ENCODE measurements around the gene GLT1D1. TPM values are rescaled to one million over a fixed set of nuclear protein-coding genes. Genes with fewer than 3 reads are reported as not detected.

GLT1D1 gene
- total RNA-seq, 1 donor from 2014 or later, result 0.44 TPM

DNA sequence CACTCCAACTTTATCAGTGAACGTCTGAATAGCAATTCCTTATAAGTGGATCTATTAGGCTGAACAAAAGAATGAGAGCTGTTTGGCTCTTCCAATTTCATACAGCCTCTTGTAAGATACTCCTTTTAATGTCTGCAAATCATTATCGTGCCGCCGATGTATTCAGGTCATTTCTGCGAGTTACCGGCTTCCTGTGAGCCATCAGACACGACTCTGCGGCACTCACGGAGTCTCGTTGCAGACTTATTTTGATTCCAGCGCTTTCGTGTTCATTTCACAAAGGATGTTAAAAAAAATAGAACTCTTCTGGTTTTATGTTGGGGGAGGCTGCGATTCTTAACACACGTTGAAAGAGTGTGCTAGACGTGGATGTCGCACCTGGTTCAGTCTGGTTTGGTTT is 106.6 kb downstream of the GLT1D1 start:
- no peaks in the 10 kb centered on the region for H3K4me1 Mint-ChIP-seq (ENCODE audit: unreplicated experiment)
- H3K36me3 Mint-ChIP-seq (ENCODE audit: low read depth, unreplicated experiment), result peaks cover 10% of the 10 kb centered on the region
- peaks cover 18% of the 10 kb centered on the region for H3K9me3 Mint-ChIP-seq (ENCODE audit: unreplicated experiment)
- DNase-seq (ENCODE audit: low spot score), result no peak
- peaks cover 3% of the 10 kb centered on the region for H3K27me3 Mint-ChIP-seq (ENCODE audit: unreplicated experiment)
- no peak overlapping the region for H3K4me3 Mint-ChIP-seq (ENCODE audit: unreplicated experiment)
- H3K27ac Mint-ChIP-seq (ENCODE audit: unreplicated experiment), result no peak overlapping the region
- TF ChIP-seq, protein P1, sequence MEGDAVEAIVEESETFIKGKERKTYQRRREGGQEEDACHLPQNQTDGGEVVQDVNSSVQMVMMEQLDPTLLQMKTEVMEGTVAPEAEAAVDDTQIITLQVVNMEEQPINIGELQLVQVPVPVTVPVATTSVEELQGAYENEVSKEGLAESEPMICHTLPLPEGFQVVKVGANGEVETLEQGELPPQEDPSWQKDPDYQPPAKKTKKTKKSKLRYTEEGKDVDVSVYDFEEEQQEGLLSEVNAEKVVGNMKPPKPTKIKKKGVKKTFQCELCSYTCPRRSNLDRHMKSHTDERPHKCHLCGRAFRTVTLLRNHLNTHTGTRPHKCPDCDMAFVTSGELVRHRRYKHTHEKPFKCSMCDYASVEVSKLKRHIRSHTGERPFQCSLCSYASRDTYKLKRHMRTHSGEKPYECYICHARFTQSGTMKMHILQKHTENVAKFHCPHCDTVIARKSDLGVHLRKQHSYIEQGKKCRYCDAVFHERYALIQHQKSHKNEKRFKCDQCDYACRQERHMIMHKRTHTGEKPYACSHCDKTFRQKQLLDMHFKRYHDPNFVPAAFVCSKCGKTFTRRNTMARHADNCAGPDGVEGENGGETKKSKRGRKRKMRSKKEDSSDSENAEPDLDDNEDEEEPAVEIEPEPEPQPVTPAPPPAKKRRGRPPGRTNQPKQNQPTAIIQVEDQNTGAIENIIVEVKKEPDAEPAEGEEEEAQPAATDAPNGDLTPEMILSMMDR (IDR thresholded peaks at IDR 0.05; ENCODE audit: unreplicated experiment), result no peak

DNA sequence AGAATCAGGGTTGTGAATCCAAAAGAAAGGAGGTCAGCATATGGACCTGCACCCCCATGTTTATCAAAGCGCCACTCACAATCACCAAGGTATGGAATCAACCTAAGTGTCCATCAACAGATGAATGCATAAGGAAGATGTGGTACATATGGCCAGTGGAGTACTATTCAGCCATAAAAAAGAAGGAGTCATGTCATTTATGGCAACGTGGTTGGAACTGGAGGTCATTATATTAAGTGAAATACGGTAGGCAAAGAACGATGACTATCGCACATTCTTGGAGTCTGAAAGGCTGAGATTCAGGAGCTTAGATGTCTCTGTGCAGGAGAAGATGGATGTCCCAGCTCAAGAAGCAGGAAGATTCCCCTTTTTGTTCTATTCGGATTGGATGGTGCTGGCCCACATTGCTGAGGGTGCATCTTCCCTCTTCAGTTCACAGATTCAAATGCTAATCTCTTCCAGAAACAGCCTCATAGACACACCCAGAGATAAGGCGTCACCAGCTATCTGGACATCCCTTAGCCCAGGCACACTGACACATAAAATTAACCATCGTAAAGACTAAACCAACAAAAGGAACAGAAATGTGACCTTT is 108.1 kb downstream of the GLT1D1 start:
- no peaks in the 10 kb centered on the region for H3K4me1 Mint-ChIP-seq (ENCODE audit: unreplicated experiment)
- H3K9me3 Mint-ChIP-seq (ENCODE audit: unreplicated experiment), result peaks cover 20% of the 10 kb centered on the region
- TF ChIP-seq, protein P1 (IDR thresholded peaks at IDR 0.05; ENCODE audit: unreplicated experiment), result no peak
- H3K36me3 Mint-ChIP-seq (ENCODE audit: low read depth, unreplicated experiment), result peaks cover 11% of the 10 kb centered on the region
- DNase-seq (ENCODE audit: low spot score), result no peak
- no peak overlapping the region for H3K4me3 Mint-ChIP-seq (ENCODE audit: unreplicated experiment)
- H3K27me3 Mint-ChIP-seq (ENCODE audit: unreplicated experiment), result peaks cover 7% of the 10 kb centered on the region
- H3K27ac Mint-ChIP-seq (ENCODE audit: unreplicated experiment), result no peak overlapping the region

DNA sequence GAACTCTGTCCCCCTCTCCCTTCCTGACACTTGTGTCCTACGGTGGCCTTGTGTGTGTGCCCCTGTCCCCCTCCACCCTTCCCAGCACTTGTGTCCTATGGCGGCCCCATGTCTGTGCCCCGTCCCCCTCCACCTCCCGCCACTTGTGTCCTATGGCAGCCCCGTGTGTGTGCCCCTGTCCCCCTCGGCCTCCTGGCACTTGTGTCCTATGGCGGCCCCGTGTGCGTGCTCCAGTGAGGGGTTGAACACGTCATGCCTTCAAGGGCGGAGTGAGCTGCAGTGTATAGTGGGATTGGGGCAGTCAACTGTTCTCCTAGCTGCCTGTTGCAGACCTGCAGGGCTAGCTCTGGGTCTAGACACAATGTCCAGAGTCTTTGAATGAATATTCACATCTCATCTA is 108.7 kb downstream of the GLT1D1 start:
- peaks cover 11% of the 10 kb centered on the region for H3K36me3 Mint-ChIP-seq (ENCODE audit: low read depth, unreplicated experiment)
- peaks cover 20% of the 10 kb centered on the region for H3K9me3 Mint-ChIP-seq (ENCODE audit: unreplicated experiment)
- no peaks in the 10 kb centered on the region for H3K4me1 Mint-ChIP-seq (ENCODE audit: unreplicated experiment)
- no peak for DNase-seq (ENCODE audit: low spot score)
- H3K4me3 Mint-ChIP-seq (ENCODE audit: unreplicated experiment), result no peak overlapping the region
- no peak overlapping the region for H3K27ac Mint-ChIP-seq (ENCODE audit: unreplicated experiment)
- H3K27me3 Mint-ChIP-seq (ENCODE audit: unreplicated experiment), result peaks cover 8% of the 10 kb centered on the region
- TF ChIP-seq, protein P1 (IDR thresholded peaks at IDR 0.05; ENCODE audit: unreplicated experiment), result no peak

DNA sequence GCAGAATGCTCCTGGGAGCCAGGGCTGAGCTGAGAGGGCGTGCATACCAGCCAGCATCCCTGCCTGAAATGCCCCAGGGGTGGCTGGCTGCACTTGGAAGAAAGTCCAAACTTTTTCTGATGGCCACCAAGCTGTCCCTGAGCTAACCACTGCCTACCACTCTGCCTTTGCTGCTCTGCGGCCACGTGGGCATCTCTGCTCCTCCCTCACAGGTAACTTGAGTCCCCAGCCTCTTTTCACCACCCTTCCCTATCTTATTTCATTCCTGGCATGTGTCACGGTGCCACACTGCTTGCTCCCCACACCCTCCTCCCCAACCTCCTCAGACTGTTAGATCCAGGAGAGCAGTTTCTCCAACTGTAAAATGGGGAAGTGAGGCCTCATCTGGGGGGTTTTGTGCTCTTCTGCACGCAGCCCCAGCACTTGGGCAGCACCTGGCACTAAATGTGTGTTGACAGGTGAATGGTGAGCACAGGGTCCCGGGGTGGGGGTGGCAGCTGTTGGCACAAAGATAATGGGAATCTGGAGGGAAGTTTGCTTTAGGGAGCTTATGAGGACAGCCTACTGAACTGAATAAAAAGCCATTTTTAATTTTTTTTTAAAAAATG is 113.0 kb downstream of the GLT1D1 start:
- H3K27me3 Mint-ChIP-seq (ENCODE audit: unreplicated experiment), result peaks cover 17% of the 10 kb centered on the region

DNA sequence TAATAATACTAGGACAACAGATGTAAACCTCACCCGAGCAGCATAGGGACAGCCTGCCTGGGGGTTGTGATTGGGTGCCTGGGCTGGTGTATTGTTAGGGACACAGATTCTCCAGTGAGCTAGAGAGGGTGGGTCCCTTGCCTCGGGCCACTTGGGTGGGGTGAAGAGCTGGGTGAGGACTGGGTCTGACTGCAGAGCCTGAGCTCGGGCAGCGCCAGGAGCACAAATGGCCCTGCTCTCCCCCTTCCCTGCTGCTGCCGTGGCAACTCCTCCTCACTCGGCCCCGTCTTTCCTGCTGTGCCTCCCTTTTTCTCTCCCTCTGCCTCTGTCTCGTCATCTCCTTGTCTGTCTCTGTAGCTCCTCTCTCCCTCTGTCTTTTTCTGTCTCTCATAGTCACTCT is 115.4 kb downstream of the GLT1D1 start:
- H3K27ac Mint-ChIP-seq (ENCODE audit: unreplicated experiment), result no peak overlapping the region
- H3K27me3 Mint-ChIP-seq (ENCODE audit: unreplicated experiment), result peaks cover 20% of the 10 kb centered on the region
- peaks cover 17% of the 10 kb centered on the region for H3K9me3 Mint-ChIP-seq (ENCODE audit: unreplicated experiment)
- TF ChIP-seq, protein P1 (IDR thresholded peaks at IDR 0.05; ENCODE audit: unreplicated experiment), result no peak
- no peaks in the 10 kb centered on the region for H3K4me1 Mint-ChIP-seq (ENCODE audit: unreplicated experiment)
- DNase-seq (ENCODE audit: low spot score), result no peak
- H3K36me3 Mint-ChIP-seq (ENCODE audit: low read depth, unreplicated experiment), result peaks cover 11% of the 10 kb centered on the region
- H3K4me3 Mint-ChIP-seq (ENCODE audit: unreplicated experiment), result no peak overlapping the region

More for the DNA sequence above, 113.0 kb downstream of the GLT1D1 start:
- H3K4me3 Mint-ChIP-seq (ENCODE audit: unreplicated experiment), result no peak overlapping the region
- DNase-seq (ENCODE audit: low spot score), result no peak
- H3K27ac Mint-ChIP-seq (ENCODE audit: unreplicated experiment), result no peak overlapping the region
- H3K9me3 Mint-ChIP-seq (ENCODE audit: unreplicated experiment), result peaks cover 24% of the 10 kb centered on the region
- H3K36me3 Mint-ChIP-seq (ENCODE audit: low read depth, unreplicated experiment), result peaks cover 11% of the 10 kb centered on the region
- TF ChIP-seq, protein P1 (IDR thresholded peaks at IDR 0.05; ENCODE audit: unreplicated experiment), result no peak
- H3K4me1 Mint-ChIP-seq (ENCODE audit: unreplicated experiment), result no peaks in the 10 kb centered on the region
